Right forelimb (tissue), 1 donor: Measurements from ENCODE around the gene TIAL1.
"Not testable (repeated sequence)": the region's sequence is repeated elsewhere in the genome, so short reads cannot be mapped to it uniquely, and the experiment has no call there.

Experiments used
- DNase-seq: peaks from one replicate; pipeline ENCODE4 v3.0.0-alpha.2; 2018

Gene TIAL1

GRCh38 chr10:119611433-119611832 lies 14.7 kb upstream of the TIAL1 start:
- no peak for DNase-seq

GRCh38 chr10:119609516-119609915 lies 12.8 kb upstream of the TIAL1 start:
- no peak for DNase-seq

GRCh38 chr10:119608316-119609155 lies 11.8 kb upstream of the TIAL1 start:
- no peak for DNase-seq

GRCh38 chr10:119604468-119604867 lies 7.7 kb upstream of the TIAL1 start:
- no peak for DNase-seq

GRCh38 chr10:119602241-119603095 lies 5.7 kb upstream of the TIAL1 start:
- no peak for DNase-seq

GRCh38 chr10:119598397-119598796 lies 1.6 kb upstream of the TIAL1 start:
- no peak for DNase-seq

GRCh38 chr10:119597405-119598186 lies 832 bp upstream of the TIAL1 start:
- no peak for DNase-seq

GRCh38 chr10:119595676-119596515 lies 868 bp downstream of the TIAL1 start:
- DNase-seq: peak; percentile 68

- no peak for DNase-seq
Measured at GRCh38 chr10:119595134-119595675, 1.6 kb downstream of the TIAL1 start.

GRCh38 chr10:119588071-119588470 lies 8.7 kb downstream of the TIAL1 start:
- no peak for DNase-seq

- no peak for DNase-seq
Measured at GRCh38 chr10:119578355-119578754, 18.4 kb downstream of the TIAL1 start.

- no peak for DNase-seq
Measured at GRCh38 chr10:119575991-119576390, 20.8 kb downstream of the TIAL1 start.

- DNase-seq: no peak
Measured at GRCh38 chr10:119575506-119575905, 21.3 kb downstream of the TIAL1 start.

- DNase-seq: no peak
Measured at GRCh38 chr10:119567978-119568377, 28.8 kb downstream of the TIAL1 start.

- no peak for DNase-seq
Measured at GRCh38 chr10:119562097-119562496, 34.7 kb downstream of the TIAL1 start.

GRCh38 chr10:119559511-119559910 lies 37.3 kb downstream of the TIAL1 start:
- DNase-seq: not testable (repeated sequence)

GRCh38 chr10:119556081-119556480 lies 40.7 kb downstream of the TIAL1 start:
- DNase-seq: not testable (repeated sequence)

GRCh38 chr10:119555178-119555784 lies 41.5 kb downstream of the TIAL1 start:
- DNase-seq: no peak

GRCh38 chr10:119550827-119551226 lies 45.9 kb downstream of the TIAL1 start:
- no peak for DNase-seq

- no peak for DNase-seq
Measured at GRCh38 chr10:119549247-119549999, 47.3 kb downstream of the TIAL1 start.

- DNase-seq: no peak
Measured at GRCh38 chr10:119546009-119546408, 50.8 kb downstream of the TIAL1 start.
